Activated CD8-positive, alpha-beta T cell treated with anti-CD3 and anti-CD28 coated beads for 36 hours (primary cell): ENCODE results near the gene EIF4E1B. TPM values are rescaled to one million over a fixed set of nuclear protein-coding genes. Genes with fewer than 3 reads are reported as not detected.

ENCODE experiments used
- ATAC-seq: fragments of 200-7000 bp; cut with Tn5 transposase; one replicate; pipeline ENCODE4 v1.10.0; 2021; ENCODE audit warnings: mild to moderate bottlenecking, moderate library complexity
- CTCF ChIA-PET: fragments of 350-600 bp; sonication (Branson Sonifier 250); formaldehyde crosslinking; loops from one replicate; lab custom pipeline; 2021; ENCODE audit warnings: antibody characterized with exemption; lab: Charles Lee
- POLR2A ChIA-PET: fragments of 350-600 bp; sonication (Branson Sonifier 250); formaldehyde crosslinking; loops from one replicate; lab custom pipeline; 2021; ENCODE audit warnings: antibody characterized with exemption; lab: Charles Lee
- DNase-seq: peaks from one replicate; pipeline ENCODE4 v3.0.0-alpha.2; 2020
- H3K27ac Mint-ChIP-seq: one replicate; pipeline ENCODE4 v1.8.0; 2021; ENCODE audit warnings: mild to moderate bottlenecking, mixed read lengths
- H3K27me3 Mint-ChIP-seq: one replicate; pipeline ENCODE4 v1.8.0; 2021; ENCODE audit warnings: mixed read lengths
- H3K36me3 Mint-ChIP-seq: one replicate; pipeline ENCODE4 v1.8.0; 2021; ENCODE audit warnings: low read depth, mixed read lengths
- H3K4me1 Mint-ChIP-seq: one replicate; pipeline ENCODE4 v1.8.0; 2021; ENCODE audit warnings: low read depth, mixed read lengths
- H3K4me3 Mint-ChIP-seq: one replicate; pipeline ENCODE4 v1.8.0; 2021; ENCODE audit warnings: mild to moderate bottlenecking, moderate library complexity, mixed read lengths
- H3K9me3 Mint-ChIP-seq: one replicate; pipeline ENCODE4 v1.8.0; 2021; ENCODE audit warnings: mixed read lengths
- intact Hi-C: fragments of 100-400 bp; cut with micrococcal nuclease; formaldehyde crosslinking; loops from one replicate; pipeline ENCODE4 v1.10.0; 2022
- total RNA-seq, 2 experiments: library from RNA; stranded (reverse); gene quantifications; one replicate each; pipeline ENCODE4 v1.2.3, GENCODE V29; 2021
- TF ChIP-seq, protein P1 (sequence below): fragments of 200-600 bp; IDR thresholded peaks from one replicate; pipeline ENCODE4 v1.8.0; 2022; ENCODE audit warnings: antibody characterized with exemption, mild to moderate bottlenecking

The EIF4E1B gene
- total RNA-seq, 2 experiments from 2014 or later = not detected

DNA sequence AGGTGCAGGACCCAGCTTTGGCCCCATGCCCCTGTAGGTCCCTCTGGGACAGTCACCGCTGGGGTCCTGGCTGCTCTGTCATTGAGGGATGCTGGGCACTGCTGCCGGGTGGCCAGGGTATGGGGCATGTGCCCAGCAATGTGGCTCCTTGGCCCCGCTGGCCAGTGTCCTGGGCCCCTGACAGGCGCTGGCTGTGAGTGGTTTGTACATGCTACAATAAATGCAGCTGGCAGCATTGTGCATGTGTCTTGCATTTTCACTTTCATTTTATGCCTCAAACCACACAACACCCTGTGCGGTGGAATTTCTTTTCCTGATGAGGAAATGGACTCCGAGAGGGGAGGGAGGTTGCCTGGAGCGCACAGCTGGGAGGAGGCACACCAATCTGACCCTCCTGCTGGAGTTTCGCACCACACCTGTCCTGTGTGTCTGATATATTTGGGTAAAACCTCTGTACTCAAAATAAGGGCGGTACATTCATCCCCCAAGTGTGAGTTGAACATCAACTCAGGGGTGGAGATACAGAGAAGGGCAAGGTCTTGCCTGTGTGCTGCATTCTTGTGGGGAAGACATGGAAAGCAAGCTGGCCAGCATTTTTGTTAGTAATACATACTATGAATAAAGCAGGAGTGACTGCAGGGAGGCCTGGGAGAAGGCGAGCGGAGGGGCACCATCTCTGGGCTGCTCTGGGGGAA lies 28.5 kb downstream of the EIF4E1B start:
- peak; percentile 34 for DNase-seq
- TF ChIP-seq, protein P1, sequence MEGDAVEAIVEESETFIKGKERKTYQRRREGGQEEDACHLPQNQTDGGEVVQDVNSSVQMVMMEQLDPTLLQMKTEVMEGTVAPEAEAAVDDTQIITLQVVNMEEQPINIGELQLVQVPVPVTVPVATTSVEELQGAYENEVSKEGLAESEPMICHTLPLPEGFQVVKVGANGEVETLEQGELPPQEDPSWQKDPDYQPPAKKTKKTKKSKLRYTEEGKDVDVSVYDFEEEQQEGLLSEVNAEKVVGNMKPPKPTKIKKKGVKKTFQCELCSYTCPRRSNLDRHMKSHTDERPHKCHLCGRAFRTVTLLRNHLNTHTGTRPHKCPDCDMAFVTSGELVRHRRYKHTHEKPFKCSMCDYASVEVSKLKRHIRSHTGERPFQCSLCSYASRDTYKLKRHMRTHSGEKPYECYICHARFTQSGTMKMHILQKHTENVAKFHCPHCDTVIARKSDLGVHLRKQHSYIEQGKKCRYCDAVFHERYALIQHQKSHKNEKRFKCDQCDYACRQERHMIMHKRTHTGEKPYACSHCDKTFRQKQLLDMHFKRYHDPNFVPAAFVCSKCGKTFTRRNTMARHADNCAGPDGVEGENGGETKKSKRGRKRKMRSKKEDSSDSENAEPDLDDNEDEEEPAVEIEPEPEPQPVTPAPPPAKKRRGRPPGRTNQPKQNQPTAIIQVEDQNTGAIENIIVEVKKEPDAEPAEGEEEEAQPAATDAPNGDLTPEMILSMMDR = no peak
- intact Hi-C loops = no loop called here
- CTCF ChIA-PET = interaction anchor here (0.8 to 4.8 kb wide), 25 partner anchors 10 to 453 kb away, joined by 3 to 54 read pairs (median 7); partner anchors contain the start of genes CLTB, EIF4E1B, SNCB and TSPAN17
- Mint-ChIP-seq H3K27ac (no peak overlapping the region), H3K9me3 (no peaks in the 10 kb centered on the region), H3K4me3 (peak overlapping the region; percentile 36), H3K36me3 (peaks cover 5% of the 10 kb centered on the region), H3K4me1 (peaks cover 43% of the 10 kb centered on the region), H3K27me3 (peaks cover 2% of the 10 kb centered on the region)
- POLR2A ChIA-PET = interaction anchor here (0.9 to 2.4 kb wide), 6 partner anchors 8 to 298 kb away, joined by 3 to 9 read pairs (median 4); partner anchors contain the start of gene TSPAN17
- no peak for ATAC-seq

DNA sequence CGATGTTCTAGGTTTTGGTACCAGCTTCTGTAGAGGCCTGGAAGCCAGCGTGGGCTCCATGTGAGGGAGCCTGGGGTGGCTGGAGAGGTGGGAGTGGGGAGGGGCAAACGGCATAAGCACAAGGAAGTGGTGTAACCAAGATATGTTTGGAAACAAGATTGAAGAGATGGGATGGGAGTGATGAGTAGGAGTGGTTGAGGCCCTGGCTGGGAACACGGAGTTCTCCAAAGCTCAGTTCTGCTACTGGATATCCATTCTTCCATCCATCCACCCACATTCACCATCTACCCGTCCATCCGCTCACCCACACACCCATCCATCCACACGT lies 29.0 kb downstream of the EIF4E1B start:
- Mint-ChIP-seq H3K27ac (no peak overlapping the region), H3K36me3 (peaks cover 5% of the 10 kb centered on the region), H3K9me3 (no peaks in the 10 kb centered on the region), H3K4me1 (peaks cover 38% of the 10 kb centered on the region), H3K27me3 (peaks cover 7% of the 10 kb centered on the region), H3K4me3 (no peak overlapping the region)
- intact Hi-C loops = no loop called here
- CTCF ChIA-PET = interaction anchor here (0.8 to 4.8 kb wide), 24 partner anchors 9 to 454 kb away, joined by 3 to 54 read pairs (median 9); partner anchors contain the start of genes CLTB, EIF4E1B, SNCB and TSPAN17
- ATAC-seq (no peak), DNase-seq (no peak)
- TF ChIP-seq, protein P1 = no peak
- POLR2A ChIA-PET = interaction anchor here (0.9 to 2.4 kb wide), 5 partner anchors 9 to 190 kb away, joined by 3 to 9 read pairs (median 4); partner anchors contain the start of gene TSPAN17

DNA sequence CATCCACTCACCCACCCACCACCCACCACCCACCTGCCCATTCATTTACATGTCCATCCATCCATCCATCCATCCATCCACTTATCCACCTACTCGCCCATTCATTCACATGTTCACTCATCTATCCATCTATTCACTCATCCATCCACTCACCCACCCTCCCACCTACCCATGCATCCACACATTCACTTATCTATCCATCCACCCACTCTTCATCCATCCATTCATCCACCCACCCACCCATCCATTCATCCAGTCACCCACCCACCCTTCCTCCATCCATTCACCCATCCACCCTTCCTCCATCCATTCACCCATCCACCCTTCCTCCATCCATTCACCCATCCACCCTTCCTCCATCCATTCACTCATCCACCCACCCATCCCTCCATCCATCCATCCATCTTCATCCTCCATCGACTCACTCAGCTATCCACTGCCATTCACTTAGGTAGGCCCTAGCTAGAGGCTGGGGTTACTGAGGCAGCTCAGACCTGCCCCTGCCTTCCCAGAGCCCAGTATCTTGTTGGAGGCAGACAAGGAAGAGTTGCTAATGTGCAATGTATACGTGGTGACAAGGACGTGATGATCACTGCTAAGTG lies 29.5 kb downstream of the EIF4E1B start:
- Mint-ChIP-seq H3K9me3 (no peaks in the 10 kb centered on the region), H3K27me3 (peaks cover 7% of the 10 kb centered on the region), H3K36me3 (peaks cover 5% of the 10 kb centered on the region), H3K4me3 (no peak overlapping the region), H3K4me1 (peaks cover 34% of the 10 kb centered on the region), H3K27ac (no peak overlapping the region)
- TF ChIP-seq, protein P1 = no peak
- DNase-seq (no peak), ATAC-seq (no peak)
- CTCF ChIA-PET = interaction anchor here (0.6 to 4.8 kb wide), 90 partner anchors 8 to 896 kb away, joined by 3 to 54 read pairs (median 5); partner anchors contain the start of genes EIF4E1B, FAF2, HK3 and SNCB
- intact Hi-C loops = loop anchor here (5.0 kb wide), 1 partner anchor 297 kb away; no protein-coding TSS in a partner anchor
- POLR2A ChIA-PET = interaction anchor here (0.9 to 2.4 kb wide), 7 partner anchors 8 to 363 kb away, joined by 3 to 9 read pairs (median 4); partner anchors contain the start of gene TSPAN17

DNA sequence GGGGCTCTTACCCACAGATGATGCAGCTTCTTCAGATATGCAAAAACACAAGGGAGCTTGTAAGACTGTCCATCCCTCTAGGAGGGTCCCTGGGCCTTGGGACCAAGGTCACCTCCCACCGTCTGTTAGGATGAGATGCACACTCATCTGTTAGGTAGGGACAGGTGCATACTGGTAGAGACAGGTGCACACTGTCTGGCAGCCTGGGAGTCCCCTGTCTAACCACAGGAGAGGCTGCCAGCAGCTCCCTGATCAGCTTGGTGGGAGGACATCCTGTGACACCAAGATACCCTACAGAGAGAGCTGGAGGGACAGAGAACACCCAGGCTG lies 30.0 kb downstream of the EIF4E1B start:
- TF ChIP-seq, protein P1 = no peak
- H3K27ac Mint-ChIP-seq = no peak overlapping the region
- H3K36me3 Mint-ChIP-seq = peaks cover 2% of the 10 kb centered on the region
- H3K4me1 Mint-ChIP-seq = peaks cover 30% of the 10 kb centered on the region
- H3K4me3 Mint-ChIP-seq = no peak overlapping the region
- ATAC-seq (peak; percentile 31), DNase-seq (no peak)
- ChIA-PET CTCF (interaction anchor here (0.6 to 4.8 kb wide), 101 partner anchors 8 to 896 kb away, joined by 3 to 54 read pairs (median 4); partner anchors contain the start of genes CLTB, EIF4E1B, FAF2 and HK3), POLR2A (interaction anchor here (0.8 to 2.4 kb wide), 7 partner anchors 9 to 381 kb away, joined by 3 to 9 read pairs (median 4); partner anchors contain the start of gene TSPAN17)
- intact Hi-C loops = loop anchor here (5.0 kb wide), 1 partner anchor 297 kb away; no protein-coding TSS in a partner anchor
- peaks cover 7% of the 10 kb centered on the region for H3K27me3 Mint-ChIP-seq
- no peaks in the 10 kb centered on the region for H3K9me3 Mint-ChIP-seq
